ENCODE measurements around the gene MRPL24. TPM values are rescaled to one million over a fixed set of nuclear protein-coding genes. Genes with fewer than 3 reads are reported as not detected.

The MRPL24 gene
- total RNA-seq, 4 donors from 2014 or later, result 54.9 to 121 (median 102) TPM

DNA sequence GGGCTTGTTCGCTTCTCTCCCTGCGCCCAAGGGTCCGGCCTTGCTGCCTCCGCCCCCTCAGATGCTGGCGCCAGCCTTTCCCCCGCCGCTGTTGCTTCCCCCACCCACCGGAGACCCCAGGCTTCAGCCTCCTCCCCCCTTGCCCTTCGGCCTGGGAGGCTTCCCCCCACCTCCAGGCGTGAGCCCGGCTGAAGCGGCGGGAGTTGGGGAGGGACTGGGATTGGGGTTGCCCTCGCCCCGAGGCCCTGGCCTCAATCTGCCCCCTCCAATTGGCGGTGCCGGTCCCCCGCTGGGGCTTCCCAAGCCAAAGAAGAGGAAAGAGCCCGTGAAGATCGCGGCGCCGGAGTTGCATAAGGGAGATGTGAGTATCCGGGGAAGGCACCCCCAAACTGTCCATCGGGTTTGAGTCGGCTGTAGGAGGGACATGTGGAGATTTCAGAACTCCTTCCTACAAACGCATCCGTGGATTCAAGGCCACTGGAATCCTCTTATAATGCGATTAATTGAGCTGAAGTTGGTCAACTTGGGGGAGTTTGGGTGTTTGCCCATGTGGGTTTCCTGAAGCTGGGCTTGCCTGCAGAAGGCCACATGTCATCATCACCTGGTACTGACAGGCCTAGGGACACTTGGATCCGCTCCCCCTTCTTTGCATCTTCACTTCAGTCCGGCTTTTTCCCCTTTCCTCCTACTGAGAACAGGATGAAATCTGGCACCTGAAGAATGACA lies 27.2 kb upstream of the MRPL24 start:
- H3K4me1 ChIP-seq, result peaks cover 43 to 44% of the 10 kb centered on the region in 2 donors
- peak in 1 of 2 donors; percentile 33 for DNase-seq
- no peaks in the 10 kb centered on the region for H3K27me3 ChIP-seq
- ATAC-seq, result no peak
- H3K4me3 ChIP-seq, result peak overlapping the region; percentile 68 to 98 (median 90)
- H3K36me3 ChIP-seq, result peaks cover 0 to 9% of the 10 kb centered on the region in 2 donors
- in situ Hi-C loops (cut with MboI; ENCODE audit: low sequenced_read_pairs in 4 of 4) (no loop called here), intact Hi-C loops (cut with DNase I; ENCODE audit: low total_unique reads) (loop anchor here (1.0 kb wide), 3 partner anchors 17 to 40 kb away; partner anchors contain the start of genes HDGF, ISG20L2, METTL25B and MRPL24)
- no peaks in the 10 kb centered on the region for H3K9me3 ChIP-seq
- peak overlapping the region; percentile 87 to 98 (median 94) for H3K27ac ChIP-seq
- TF ChIP-seq, protein P1, sequence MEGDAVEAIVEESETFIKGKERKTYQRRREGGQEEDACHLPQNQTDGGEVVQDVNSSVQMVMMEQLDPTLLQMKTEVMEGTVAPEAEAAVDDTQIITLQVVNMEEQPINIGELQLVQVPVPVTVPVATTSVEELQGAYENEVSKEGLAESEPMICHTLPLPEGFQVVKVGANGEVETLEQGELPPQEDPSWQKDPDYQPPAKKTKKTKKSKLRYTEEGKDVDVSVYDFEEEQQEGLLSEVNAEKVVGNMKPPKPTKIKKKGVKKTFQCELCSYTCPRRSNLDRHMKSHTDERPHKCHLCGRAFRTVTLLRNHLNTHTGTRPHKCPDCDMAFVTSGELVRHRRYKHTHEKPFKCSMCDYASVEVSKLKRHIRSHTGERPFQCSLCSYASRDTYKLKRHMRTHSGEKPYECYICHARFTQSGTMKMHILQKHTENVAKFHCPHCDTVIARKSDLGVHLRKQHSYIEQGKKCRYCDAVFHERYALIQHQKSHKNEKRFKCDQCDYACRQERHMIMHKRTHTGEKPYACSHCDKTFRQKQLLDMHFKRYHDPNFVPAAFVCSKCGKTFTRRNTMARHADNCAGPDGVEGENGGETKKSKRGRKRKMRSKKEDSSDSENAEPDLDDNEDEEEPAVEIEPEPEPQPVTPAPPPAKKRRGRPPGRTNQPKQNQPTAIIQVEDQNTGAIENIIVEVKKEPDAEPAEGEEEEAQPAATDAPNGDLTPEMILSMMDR (IDR thresholded peaks at IDR 0.05 in 4 of 5, conservative IDR thresholded peaks at IDR 0.05 in 1 of 5), result no peak
- no peak for TF ChIP-seq POLR2A (IDR thresholded peaks at IDR 0.05)

DNA sequence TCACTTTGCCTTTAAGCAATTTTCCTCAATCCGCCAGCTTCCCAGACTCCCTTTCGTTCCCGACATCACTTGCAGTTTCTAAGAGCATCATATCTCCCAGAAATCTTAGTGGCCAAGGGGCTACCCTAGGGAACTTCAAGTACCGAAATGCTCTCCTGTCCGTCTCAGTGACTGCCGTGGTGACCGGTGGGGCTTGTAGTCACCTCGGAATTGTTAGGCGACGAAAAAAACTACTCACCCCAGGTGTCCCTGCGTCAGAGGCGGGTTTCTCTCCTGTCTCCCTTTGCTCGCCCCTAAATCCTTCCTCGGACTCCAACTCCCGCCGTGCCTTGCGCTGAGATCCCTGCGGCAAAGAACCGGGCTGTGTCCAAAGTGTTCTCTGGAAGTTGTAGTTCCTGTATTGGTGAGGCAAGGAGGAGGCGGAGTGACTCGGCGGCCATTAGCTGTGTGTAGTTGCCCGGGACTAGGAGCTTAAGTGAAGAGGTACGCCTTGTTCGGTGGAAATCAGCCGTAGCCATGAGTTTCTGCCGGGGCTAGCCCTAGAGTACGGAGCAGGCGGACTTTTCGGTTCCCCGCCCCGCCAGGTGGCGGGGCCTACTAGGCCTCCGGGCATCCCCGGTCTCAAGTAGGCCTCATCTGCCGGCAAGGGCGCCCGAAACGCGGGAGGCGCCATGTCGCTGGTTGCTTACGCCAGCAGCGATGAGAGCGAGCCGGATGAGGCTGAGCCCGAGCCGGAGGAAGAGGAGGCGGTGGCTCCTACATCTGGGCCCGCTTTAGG lies 26.4 kb upstream of the MRPL24 start, which contains the start of gene PRCC:
Gene PRCC (plus strand): TSS at position 435 of the 778 bp plus-strand sequence. CDS start 237 bp downstream, at position 672.
- DNase-seq (peak; percentile 99), ATAC-seq (peak; percentile 96)
- Histone ChIP-seq H3K4me3 (peak within 1 kb of the TSS; percentile 76 to 98 (median 90)), H3K36me3 (peaks cover 0 to 9% of the 10 kb centered on the region in 2 donors), H3K27me3 (no peaks in the 10 kb centered on the region), H3K9me3 (no peaks in the 10 kb centered on the region), H3K4me1 (peaks cover 35 to 40% of the 10 kb centered on the region in 2 donors), H3K27ac (peak within 1 kb of the TSS; percentile 87 to 98 (median 94))
- intact Hi-C loops (cut with DNase I; ENCODE audit: low total_unique reads) (loop anchor here (1.0 kb wide), 3 partner anchors 16 to 39 kb away; partner anchors contain the start of genes HDGF, ISG20L2, METTL25B and MRPL24), in situ Hi-C loops (cut with MboI; ENCODE audit: low sequenced_read_pairs in 4 of 4) (no loop called here)
- TF ChIP-seq POLR2A (IDR thresholded peaks at IDR 0.05), result peak; percentile 74 to 84
- TF ChIP-seq, protein P1 (IDR thresholded peaks at IDR 0.05 in 4 of 5, conservative IDR thresholded peaks at IDR 0.05 in 1 of 5), result peak in 1 of 5 experiments; percentile 14

DNA sequence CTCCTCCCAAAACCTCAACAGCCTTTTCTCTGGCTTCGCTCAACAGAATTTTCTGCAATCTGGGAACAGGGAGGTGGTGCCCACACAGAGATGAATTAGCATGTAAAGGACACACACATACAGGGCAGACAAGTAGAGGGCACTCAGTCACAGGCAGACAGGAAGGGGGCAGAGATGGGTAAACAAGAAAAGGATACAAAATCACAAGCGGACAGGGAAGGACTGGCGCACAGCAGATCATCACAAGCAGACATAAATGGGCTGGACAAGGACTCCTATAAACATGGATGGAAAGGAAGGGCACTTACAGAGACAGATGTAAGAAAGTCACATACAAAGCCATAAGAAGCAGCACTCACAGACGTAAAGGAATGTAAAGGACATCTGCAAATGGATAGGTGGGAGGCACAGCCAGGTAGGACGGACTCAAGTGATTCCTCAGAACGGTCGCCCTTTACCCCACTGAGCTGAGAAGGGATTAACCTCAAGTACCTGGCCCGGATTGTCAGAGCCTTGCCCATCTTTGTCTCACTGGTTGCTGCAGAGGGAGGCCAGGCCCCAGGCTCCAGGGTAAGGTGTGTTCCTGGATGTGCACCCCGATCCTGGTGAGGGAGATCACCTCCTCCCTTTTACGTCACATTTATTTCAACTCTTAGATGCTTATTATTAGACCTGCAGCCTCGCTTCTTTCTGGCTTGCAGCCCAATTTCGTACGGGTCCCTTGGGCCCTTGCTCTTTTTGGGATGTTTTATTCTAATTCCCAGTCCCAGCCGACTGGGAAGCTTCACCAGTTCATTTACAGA lies 25.6 kb upstream of the MRPL24 start:
- in situ Hi-C loops (cut with MboI; ENCODE audit: low sequenced_read_pairs in 4 of 4), result no loop called here
- intact Hi-C loops (cut with DNase I; ENCODE audit: low total_unique reads), result loop anchor here (1.0 kb wide), 3 partner anchors 15 to 38 kb away; partner anchors contain the start of genes HDGF, ISG20L2, METTL25B and MRPL24

More for the DNA sequence above, 25.6 kb upstream of the MRPL24 start:
- no peak for TF ChIP-seq POLR2A (IDR thresholded peaks at IDR 0.05)
- TF ChIP-seq, protein P1 (IDR thresholded peaks at IDR 0.05 in 4 of 5, conservative IDR thresholded peaks at IDR 0.05 in 1 of 5), result no peak
- ATAC-seq (peak; percentile 7 to 22), DNase-seq (no peak)
- Histone ChIP-seq H3K9me3 (no peaks in the 10 kb centered on the region), H3K27me3 (no peaks in the 10 kb centered on the region), H3K4me3 (peak overlapping the region; percentile 73 to 89 (median 74)), H3K27ac (peak overlapping the region; percentile 86 to 94 (median 90)), H3K4me1 (peaks cover 34 to 36% of the 10 kb centered on the region in 2 donors), H3K36me3 (peaks cover 0 to 9% of the 10 kb centered on the region in 2 donors)

Data from gastrocnemius medialis (tissue), 4 donors.